Measurements from ENCODE around the gene PARP6. TPM values are rescaled to one million over a fixed set of nuclear protein-coding genes. Genes with fewer than 3 reads are reported as not detected.

Gene PARP6
- polyA plus RNA-seq, 3 donors: 12.9 to 165 (median 13.5) TPM

GRCh38 chr15:72193836-72194396 is 78.4 kb downstream of the PARP6 start:
- Mint-ChIP-seq H3K4me1 (peaks cover 32% of the 10 kb centered on the region), H3K4me3 (no peak overlapping the region), H3K36me3 (peaks cover 15 to 18% of the 10 kb centered on the region in 2 donors), H3K9me3 (peaks cover 0 to 11% (median 3%) of the 10 kb centered on the region in 7 donors), H3K27ac (no peak overlapping the region), H3K27me3 (ENCODE audit: low read depth in 3 of 3) (peaks cover 22 to 34% (median 22%) of the 10 kb centered on the region in 3 donors)
- H3K27ac ChIP-seq (ENCODE audit: low read depth in 1 of 2, low read length in 2 of 2): no peak overlapping the region
- H3K9ac ChIP-seq (ENCODE audit: insufficient read depth, low read length, poor library complexity, severe bottlenecking): no peak overlapping the region
- H2AFZ ChIP-seq (ENCODE audit: insufficient read depth, low read depth, low read length, poor library complexity, severe bottlenecking): no peak overlapping the region
- DNase-seq: no peak
- peaks cover 11% of the 10 kb centered on the region for H4K20me1 ChIP-seq (ENCODE audit: insufficient read depth, low read length)
- H3K79me2 ChIP-seq (ENCODE audit: insufficient read depth, low read length): no peaks in the 10 kb centered on the region
- no peak overlapping the region for H3K4me2 ChIP-seq (replicated peaks; ENCODE audit: extremely low read depth, low read length, poor library complexity, severe bottlenecking)
- intact Hi-C loops (cut with micrococcal nuclease): loop anchor here (10.0 kb wide), 3 partner anchors 79 to 481 kb away; partner anchors contain the start of genes ARIH1 (in 1 of the 2), MYO9A (in 1 of the 2) and SENP8 (in 1 of the 2)
- H3K9me3 ChIP-seq (replicated peaks in 1 of 2; ENCODE audit: control insufficient read depth in 1 of 2, insufficient read depth in 1 of 2, low read length in 2 of 2): no peaks in the 10 kb centered on the region
- H3K36me3 ChIP-seq (replicated peaks in 1 of 2; ENCODE audit: control insufficient read depth in 1 of 2, insufficient read depth in 2 of 2, low read length in 2 of 2): peaks cover 7 to 8% of the 10 kb centered on the region in 2 donors
- peaks cover 26 to 36% of the 10 kb centered on the region in 2 donors for H3K4me1 ChIP-seq (ENCODE audit: control insufficient read depth in 1 of 2, insufficient read depth in 2 of 2, low read length in 2 of 2)
- 94% methylated on average over 3 of the region's 8 CpGs for WGBS (ENCODE audit: insufficient coverage)
- TF ChIP-seq CTCF (IDR thresholded peaks at IDR 0.05): no peak
- peaks cover 11 to 35% of the 10 kb centered on the region in 2 donors for H3K27me3 ChIP-seq (ENCODE audit: control insufficient read depth in 2 of 2, insufficient read depth in 2 of 2, low read length in 2 of 2)
- no peak overlapping the region for H3K4me3 ChIP-seq (replicated peaks in 1 of 3; ENCODE audit: low read depth in 2 of 3, low read length in 3 of 3)

- H3K79me2 ChIP-seq (ENCODE audit: insufficient read depth, low read length): no peaks in the 10 kb centered on the region
- no peaks in the 10 kb centered on the region for H3K9me3 ChIP-seq (replicated peaks in 1 of 2; ENCODE audit: control insufficient read depth in 1 of 2, insufficient read depth in 1 of 2, low read length in 2 of 2)
- Mint-ChIP-seq H3K27me3 (ENCODE audit: low read depth in 3 of 3) (peaks cover 18 to 22% (median 18%) of the 10 kb centered on the region in 3 donors), H3K36me3 (peaks cover 3 to 6% of the 10 kb centered on the region in 2 donors), H3K4me1 (peaks cover 21% of the 10 kb centered on the region), H3K4me3 (no peak overlapping the region), H3K9me3 (peaks cover 0 to 2% (median 0%) of the 10 kb centered on the region in 7 donors), H3K27ac (peak overlapping the region in 1 of 7 donors; percentile 57)
- peaks cover 11 to 29% of the 10 kb centered on the region in 2 donors for H3K27me3 ChIP-seq (ENCODE audit: control insufficient read depth in 2 of 2, insufficient read depth in 2 of 2, low read length in 2 of 2)
- DNase-seq: no peak
- no peak for TF ChIP-seq CTCF (IDR thresholded peaks at IDR 0.05)
- H3K4me2 ChIP-seq (replicated peaks; ENCODE audit: extremely low read depth, low read length, poor library complexity, severe bottlenecking): no peak overlapping the region
- WGBS (ENCODE audit: insufficient coverage): no CpG with 5 or more reads among the region's 3 CpGs
- H3K9ac ChIP-seq (ENCODE audit: insufficient read depth, low read length, poor library complexity, severe bottlenecking): no peak overlapping the region
- H3K4me3 ChIP-seq (replicated peaks in 1 of 3; ENCODE audit: low read depth in 2 of 3, low read length in 3 of 3): no peak overlapping the region
- intact Hi-C loops (cut with micrococcal nuclease): loop anchor here (10.0 kb wide), 3 partner anchors 78 to 482 kb away; partner anchors contain the start of genes ARIH1 (in 1 of the 2), MYO9A (in 1 of the 2) and SENP8 (in 1 of the 2)
- no peaks in the 10 kb centered on the region for H3K36me3 ChIP-seq (replicated peaks in 1 of 2; ENCODE audit: control insufficient read depth in 1 of 2, insufficient read depth in 2 of 2, low read length in 2 of 2)
- peaks cover 18 to 23% of the 10 kb centered on the region in 2 donors for H3K4me1 ChIP-seq (ENCODE audit: control insufficient read depth in 1 of 2, insufficient read depth in 2 of 2, low read length in 2 of 2)
- H2AFZ ChIP-seq (ENCODE audit: insufficient read depth, low read depth, low read length, poor library complexity, severe bottlenecking): no peak overlapping the region
- H3K27ac ChIP-seq (ENCODE audit: low read depth in 1 of 2, low read length in 2 of 2): no peak overlapping the region
- H4K20me1 ChIP-seq (ENCODE audit: insufficient read depth, low read length): no peaks in the 10 kb centered on the region
These were observed 79.9 kb downstream of the PARP6 start for GRCh38 chr15:72192416-72192815.

Other genes starting within 250 kb of the PARP6 start
- 1 to 10 TPM; 3.9 to 6.6 (median 5.0) TPM for gene MYO9A, start 154.4 kb downstream of the PARP6 start, polyA plus RNA-seq
- 1 to 10 TPM in 1 of 3 donors, under 1 TPM in 2; 0.52 to 1.4 (median 0.79) TPM for gene SENP8, start 154.2 kb downstream of the PARP6 start, polyA plus RNA-seq
- not detected for gene GRAMD2A, start 74.8 kb downstream of the PARP6 start, polyA plus RNA-seq
- 100 to 1,000 TPM; 544 to 999 (median 986) TPM for gene PKM, start 41.4 kb downstream of the PARP6 start, polyA plus RNA-seq
- gene CELF6, start 47.6 kb upstream of the PARP6 start, polyA plus RNA-seq: 1 to 10 TPM in 1 of 3 donors, not detected in 2; 2.9 TPM
- gene HEXA, start 103.5 kb upstream of the PARP6 start, polyA plus RNA-seq: 100 to 1,000 TPM; 164 to 192 (median 186) TPM
- gene TMEM202, start 125.8 kb upstream of the PARP6 start, polyA plus RNA-seq: not detected
- 10 to 100 TPM; 13.5 to 47.2 (median 14.4) TPM for gene ARIH1, start 201.8 kb upstream of the PARP6 start, polyA plus RNA-seq

Data from CD14-positive monocyte (primary cell).